ENCODE measurements around the gene LRRC26.

LRRC26 gene, protein sequence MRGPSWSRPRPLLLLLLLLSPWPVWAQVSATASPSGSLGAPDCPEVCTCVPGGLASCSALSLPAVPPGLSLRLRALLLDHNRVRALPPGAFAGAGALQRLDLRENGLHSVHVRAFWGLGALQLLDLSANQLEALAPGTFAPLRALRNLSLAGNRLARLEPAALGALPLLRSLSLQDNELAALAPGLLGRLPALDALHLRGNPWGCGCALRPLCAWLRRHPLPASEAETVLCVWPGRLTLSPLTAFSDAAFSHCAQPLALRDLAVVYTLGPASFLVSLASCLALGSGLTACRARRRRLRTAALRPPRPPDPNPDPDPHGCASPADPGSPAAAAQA

DNA sequence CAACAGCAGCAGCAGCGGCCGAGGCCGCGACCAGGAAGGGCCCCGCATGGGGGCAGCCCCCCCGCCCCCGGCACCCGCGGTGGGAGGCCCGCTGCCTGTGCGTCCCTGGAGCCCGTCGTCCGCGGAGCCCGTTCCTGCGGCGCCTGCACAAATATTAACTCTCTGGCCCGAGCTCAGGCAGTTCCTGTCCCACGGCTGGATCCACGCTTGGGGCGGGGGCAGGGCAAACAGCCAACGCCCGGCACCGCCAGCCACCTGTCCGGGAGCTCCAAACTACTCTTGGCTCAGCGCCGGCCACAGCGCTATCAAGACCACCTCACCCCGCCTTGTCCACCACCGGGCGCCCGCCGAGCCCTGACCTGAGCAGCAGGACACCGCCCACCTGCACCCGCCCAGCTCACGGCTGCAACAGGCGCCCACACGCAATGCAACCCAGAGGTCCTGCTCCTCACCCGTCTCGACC, at the start of gene LRRC26:
Gene LRRC26 (minus strand): TSS at position 156 of the 463 bp plus-strand sequence. CDS start 108 bp downstream, at position 48.
- no peak for DNase-seq

DNA sequence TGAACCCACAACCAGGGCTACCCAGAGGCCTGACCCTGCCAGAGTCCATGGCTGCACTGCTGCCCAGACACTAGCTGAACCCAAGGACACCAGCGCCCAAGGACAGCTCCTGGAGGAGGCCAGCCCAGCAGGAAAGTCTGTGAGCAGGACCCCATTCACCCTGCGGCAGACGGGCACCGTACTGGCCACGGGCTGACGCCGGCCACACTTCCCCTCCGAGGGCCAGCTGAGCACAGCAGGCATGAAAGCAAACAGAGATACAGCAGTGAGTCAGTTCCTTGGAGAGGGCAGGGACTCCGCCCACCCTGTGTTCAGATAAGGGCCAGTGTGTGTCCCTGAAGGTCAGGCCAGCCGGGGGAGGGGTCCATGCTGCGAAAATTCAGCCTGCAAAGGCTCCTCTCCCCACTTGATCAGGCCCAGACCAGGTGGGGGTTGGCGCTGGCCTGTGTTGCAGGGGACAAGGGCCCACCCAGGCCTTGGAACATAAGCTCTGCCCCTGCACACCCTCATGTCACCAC, 49.0 kb upstream of the LRRC26 start:
- DNase-seq = no peak

DNA sequence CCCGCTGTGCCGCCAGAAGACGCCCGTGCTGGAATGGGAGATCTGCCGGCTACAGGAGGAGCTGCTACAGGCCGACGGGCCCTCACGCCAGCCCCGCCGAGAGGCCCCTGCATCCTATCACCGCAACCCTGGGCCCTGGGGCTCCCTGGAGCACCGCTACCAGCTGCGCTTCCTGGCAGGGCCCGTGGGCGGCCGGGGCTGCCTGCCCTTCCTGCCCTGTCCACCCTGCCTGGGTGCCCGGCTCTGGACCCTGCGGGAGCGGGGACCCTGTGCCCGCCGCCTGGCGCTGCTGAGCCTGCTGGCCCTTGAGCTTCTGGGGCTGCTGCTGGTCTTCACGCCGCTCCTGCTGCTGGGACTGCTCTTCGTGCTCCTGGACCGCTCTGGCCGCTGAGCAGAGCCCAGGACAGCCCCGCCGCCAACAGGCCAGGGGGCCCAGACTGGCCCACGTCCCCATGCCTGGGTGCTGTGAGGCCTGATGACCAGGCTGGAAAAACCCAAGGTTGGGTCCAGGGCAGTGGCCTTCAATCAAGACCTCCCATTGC, 48.4 kb upstream of the LRRC26 start:
- no peak for DNase-seq

DNA sequence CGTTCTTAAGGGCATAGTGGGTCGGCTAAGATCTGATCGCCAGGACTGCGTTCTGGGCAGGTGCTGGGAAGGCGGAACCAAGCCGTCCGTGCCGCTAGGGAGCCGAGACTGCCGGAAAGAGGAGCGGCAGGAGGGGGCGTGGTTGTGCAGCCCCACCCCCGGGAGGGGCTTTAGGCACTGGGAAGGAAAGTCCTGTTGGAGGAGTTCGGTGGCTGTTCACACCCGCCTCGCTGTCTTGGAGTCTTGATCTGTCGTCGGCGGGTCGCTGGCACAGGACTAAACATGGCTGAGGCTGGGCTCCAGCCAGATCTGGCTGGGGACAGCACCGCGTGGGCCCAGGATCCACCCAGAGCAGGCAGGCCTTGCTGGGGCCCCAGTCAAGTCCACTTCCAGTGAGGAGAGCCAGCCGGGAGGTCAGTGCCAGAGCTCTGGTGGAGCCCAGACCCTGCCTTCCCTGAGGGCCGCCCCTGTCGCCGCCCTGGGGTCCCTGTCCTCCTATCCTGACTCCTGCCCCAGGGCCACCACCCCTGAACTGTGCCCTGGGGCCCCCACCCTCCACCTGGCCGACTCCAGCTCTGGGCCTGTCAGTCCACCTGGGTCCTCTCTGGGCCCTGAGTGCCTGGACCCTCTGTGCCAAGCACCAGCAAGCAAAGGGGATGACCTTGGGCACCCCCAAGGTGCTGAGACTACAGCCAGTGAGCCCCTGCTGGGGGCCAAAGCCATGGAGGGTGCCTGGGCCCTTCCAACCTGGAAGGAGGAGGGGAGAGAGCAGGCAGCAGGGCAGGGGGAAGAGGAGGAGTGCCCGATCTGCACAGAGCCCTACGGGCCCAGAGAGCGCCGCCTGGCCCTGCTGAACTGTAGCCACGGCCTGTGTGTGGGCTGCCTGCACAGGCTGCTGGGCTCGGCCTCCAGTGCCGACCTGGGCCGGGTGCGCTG, 47.7 kb upstream of the LRRC26 start:
- no peak for DNase-seq

DNA sequence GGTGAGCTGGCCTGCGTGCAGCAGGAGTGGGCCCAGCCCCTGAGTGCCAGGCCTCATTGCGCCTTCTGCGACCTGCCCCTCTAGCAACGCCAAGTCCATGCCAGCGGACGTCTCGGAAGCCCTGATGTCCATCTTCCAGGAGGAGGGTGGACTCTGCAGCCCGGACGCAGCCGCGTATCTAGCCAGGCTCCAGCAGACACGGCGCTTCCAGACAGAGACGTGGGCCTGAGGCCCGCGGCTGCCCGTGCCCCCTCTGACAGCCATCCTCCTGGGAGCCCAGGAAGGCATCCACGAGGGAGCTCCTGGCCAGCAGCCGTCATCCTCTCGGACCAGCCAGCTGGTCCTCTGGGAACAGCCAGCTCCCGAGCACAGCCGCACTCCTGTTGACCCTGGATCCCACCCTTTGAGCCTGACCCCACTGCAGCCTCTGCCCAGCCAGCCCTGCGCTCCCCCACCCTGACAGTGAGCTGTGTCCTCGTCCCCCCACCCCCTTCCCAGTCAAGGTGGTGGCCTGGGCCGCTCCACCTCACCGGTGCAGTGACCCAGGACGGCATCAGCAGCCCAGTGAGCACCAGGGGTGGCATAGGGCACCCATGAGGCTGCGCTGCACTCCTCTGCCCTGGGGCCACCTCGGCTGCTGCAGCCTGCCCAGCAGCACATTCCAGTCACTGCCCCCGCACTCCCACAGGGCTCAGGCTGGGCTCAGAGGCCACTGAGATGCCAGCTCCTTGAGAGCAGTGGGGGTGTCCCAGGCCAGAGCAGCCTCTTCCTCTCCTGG, 46.5 kb upstream of the LRRC26 start:
- no peak for DNase-seq

DNA sequence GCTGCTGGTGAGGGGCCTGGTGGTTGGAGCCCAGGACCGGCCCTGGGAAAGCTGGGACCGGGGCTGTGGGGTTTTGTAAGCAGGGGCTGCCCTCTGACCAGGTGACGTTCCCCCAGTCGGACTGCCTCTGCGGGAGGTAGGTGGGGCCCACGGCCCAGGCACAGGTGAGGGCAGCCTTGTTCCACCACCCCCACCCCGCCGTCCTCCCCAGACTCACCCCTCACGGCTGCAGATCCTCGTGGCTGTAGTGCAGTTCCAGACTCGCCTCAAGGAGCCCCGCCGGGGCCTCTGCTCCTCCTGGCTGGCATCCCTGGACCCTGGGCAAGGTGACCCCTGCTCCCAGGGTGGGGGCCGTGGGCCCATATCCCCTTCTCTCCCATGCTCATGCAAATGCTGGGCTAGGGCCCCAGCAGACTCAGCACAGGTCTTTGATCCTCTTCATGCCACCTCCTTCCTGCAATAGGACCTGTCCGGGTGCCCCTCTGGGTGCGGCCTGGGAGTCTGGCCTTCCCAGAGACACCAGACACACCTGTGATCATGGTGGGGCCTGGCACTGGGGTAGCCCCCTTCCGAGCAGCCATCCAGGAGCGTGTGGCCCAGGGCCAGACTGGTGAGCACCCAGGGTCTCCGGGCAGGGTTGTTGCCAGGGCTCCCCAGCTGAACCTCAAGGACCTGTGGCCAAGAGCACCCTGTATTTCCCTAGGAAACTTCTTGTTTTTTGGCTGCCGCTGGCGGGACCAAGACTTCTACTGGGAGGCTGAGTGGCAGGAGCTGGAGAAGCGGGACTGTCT, 45.5 kb upstream of the LRRC26 start:
- no peak for DNase-seq

DNA sequence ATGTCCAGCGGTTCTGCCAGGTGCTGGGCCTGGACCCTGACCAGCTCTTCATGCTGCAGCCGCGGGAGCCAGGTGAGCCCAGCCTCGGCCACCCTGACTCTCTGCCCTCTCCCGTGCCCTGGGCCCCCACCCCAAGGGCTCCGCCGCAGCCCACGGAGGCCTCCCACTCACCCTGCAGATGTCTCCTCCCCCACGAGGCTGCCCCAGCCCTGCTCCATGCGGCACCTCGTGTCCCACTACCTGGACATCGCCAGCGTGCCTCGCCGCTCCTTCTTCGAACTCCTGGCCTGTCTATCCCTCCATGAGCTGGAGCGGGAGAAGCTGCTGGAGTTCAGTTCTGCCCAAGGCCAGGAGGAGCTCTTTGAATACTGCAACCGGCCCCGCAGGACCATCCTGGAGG, 44.8 kb upstream of the LRRC26 start:
- DNase-seq = no peak

DNA sequence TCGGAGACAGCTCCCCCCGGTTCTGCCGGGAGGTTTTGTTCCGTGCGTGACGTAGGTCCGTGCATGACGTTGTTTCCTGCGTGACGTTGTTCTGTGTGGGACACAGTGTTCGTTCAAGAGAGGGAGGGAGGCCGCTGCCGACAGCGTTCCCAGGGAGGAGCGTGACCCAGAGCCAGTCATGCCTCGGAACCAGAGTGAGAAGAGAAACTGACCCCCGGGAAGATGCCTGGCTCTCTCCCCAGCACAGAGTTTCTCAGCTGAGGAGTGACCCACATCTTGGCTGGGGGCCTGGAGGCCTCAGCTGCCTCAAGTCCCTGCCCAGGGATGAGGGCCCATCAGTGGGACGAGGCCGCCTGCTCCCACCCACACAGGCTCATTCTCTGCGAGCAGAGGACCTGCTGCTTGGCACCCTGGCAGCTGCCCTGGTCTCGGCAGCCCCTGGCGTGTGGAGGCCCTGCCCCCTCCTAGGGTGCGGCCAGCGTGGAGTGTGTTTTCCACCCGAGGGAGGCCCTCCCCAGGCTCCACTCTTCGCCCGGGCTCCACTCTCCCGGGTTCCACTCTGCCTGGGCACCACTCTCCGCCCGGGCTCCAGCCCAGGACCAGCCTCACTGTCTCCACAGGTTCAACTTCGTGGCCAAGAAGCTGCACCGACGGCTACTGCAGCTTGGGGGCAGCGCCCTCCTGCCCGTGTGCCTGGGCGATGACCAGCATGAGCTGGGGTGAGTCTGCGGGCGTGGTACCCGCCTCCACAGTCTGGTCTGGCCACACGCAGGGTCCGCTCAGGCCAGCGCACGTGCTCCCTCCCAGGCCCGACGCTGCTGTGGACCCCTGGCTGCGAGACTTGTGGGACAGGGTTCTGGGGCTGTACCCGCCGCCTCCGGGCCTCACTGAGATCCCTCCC, 43.6 kb upstream of the LRRC26 start:
- DNase-seq = no peak

DNA sequence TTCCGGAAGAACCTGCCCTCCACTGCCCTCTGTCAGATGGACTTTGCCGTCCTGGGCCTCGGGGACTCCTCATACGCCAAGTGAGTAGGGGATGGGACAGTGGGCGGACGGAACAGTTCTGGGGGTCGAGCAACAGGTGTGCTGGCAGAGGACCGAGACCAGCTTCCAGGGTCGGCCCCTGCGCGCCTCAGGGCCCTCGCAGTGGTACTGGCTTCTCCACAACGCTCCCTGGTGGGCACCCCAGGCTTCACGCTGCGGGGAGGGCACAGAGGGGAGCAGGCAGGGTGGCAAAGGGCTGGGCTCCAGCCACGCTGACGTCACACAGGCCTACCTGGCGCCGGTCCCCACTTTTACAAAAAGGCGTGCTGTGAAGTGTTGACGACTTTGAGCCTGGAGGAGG, 42.7 kb upstream of the LRRC26 start:
- DNase-seq = no peak

DNA sequence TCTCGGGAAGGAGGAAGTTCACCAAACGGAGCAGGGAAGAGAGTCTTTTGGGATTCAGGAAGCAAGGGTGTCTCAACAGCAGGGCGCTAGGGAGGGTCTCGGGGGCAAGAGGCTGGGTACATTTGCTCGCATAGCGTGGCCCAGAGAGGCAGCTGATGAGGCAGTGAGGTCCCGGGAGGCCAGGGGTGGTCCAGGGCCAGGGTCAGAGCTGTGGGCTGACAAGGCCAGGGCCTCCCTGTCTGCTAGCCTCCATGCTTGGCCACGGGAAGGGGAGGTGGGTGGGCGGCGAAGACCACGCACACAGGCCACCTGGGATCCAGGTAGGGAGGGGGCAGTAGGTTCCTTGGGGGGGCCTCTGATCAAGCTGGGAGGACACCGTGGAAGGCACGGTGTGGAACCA, 41.7 kb upstream of the LRRC26 start:
- no peak for DNase-seq

DNA sequence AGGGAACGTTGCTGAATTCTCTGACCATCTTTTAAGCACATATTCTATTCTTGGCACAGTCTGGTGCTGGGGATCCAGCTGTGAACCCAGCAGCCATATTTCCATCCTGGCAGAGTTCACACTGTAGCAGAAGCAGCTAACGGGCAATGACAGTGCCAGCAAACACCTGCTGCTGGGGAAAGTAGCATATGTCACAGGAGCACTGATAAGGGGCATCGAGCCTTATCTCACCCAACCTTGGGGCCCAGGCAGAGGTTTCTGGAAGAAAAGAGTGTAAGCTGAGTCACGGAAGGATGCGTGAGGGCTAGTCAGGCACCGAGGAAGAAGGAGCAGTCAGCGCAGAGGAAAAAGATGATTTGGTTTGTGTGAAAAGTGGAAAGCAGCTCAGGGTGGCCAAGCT, 36.8 kb upstream of the LRRC26 start:
- DNase-seq = no peak

DNA sequence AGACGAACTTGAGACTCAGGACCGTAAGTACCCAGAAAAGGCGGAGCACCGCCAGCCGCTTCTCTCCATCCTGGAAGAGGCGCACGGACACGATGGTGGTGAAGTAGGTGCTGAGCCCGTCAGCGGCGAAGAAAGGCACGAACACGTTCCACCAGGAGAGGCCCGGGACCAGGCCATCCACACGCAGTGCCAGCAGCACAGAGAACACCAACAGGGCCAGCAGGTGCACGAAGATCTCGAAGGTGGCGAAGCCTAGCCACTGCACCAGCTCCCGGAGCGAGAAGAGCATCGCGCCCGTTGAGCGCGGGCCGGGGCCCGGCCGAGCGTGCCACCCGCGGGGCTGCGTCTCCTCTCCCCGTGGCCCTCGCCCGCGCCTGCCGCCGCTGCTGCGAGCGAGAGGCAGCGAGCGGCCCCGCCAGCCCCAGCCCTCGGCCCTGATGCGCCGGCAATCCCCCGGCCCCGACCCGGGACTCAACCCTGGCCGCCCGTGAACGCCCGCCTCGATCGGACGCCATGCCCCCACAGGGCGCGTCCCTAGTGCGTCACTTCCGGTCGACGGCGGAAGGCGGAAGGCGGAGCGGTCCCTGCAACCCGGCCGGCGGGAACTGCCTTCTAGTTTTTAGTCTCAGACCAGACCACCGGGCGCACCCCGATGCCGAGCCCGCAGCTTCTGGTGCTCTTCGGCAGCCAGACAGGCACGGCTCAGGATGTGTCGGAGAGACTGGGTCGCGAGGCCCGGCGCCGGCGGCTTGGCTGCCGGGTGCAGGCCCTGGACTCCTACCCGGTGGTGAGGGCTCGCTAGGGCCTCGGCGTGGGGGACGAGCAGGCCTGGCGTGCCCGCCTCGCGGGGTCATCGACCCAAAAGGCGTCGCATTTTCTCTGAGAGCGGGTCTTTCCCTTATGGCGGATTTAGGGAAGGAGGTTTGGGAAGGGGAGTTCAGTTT, 35.5 kb upstream of the LRRC26 start, which contains the start of the genes NDOR1 and TMEM203:
Gene NDOR1 (plus strand): TSS at position 575 of the 944 bp plus-strand sequence. CDS start 78 bp downstream, at position 653.
Gene TMEM203 (minus strand): TSS at position 523 of the 944 bp plus-strand sequence. CDS start 234 bp downstream, at position 289.
- peak; percentile 90 to 92 for DNase-seq

DNA sequence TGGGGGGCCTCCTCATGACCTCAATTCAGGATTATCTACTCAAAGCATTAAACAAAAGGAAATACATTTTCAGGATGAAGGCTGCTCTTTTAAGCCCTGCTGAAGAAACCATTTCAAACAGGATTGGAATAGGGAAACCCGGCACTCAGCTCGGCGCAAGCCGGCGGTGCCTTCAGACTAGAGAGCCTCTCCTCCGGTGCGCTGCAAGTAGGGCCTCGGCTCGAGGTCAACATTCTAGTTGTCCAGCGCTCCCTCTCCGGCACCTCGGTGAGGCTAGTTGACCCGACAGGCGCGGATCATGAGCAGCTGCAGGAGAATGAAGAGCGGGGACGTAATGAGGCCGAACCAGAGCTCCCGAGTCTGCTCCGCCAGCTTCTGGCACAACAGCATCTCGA, 34.9 kb upstream of the LRRC26 start:
- DNase-seq = no peak

DNA sequence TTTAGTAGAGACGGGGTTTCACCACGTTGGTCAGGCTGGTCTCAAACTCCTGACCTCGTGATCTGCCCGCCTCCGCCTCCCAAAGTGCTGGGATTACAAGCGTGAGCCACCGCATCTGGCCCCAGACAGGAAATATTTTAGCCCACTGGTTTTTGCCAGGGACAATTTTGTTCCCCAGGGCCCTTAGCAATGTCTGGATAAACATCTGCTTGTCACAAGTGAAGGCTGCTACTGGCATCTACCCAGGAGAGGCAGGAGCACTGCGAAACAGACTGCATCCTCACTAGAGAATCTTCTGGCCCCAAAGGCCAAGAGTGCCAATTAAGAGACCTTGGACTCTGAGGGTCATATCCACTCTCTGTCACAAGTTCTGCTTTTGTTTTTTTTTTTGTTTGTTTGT, 33.1 kb upstream of the LRRC26 start:
- no peak for DNase-seq

DNA sequence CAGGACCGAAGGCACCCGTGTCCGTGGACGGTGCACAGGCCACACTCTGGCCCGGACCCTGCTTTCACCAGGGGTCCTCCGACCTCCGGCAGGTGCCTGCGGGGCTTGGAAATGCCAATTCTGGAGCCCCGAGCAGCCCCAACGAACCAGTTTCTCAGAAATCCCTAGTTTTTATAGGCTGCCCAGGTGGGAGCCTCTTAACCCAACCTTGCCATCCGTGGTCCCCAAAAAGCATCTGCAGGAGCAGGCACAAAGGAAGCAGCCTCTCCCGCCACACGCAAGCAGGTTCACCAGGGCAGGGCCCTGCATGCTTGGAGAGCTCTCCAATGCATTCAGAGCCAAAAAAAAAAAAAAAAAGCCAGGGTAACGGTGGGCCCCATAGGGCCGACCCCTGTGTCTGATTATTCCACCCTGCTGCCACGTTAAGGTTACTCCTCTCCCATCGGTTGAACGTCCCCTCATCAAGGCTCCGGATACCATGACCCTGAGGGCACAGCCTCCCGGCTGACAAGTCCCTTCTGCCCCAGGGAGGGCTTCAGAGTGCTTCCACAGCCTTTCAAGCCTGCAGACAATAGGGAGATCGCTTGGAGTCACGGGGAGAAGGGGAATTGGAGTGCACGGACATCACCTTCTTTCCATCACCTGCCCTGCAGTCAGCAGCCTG, 31.5 kb upstream of the LRRC26 start:
- DNase-seq = no peak

DNA sequence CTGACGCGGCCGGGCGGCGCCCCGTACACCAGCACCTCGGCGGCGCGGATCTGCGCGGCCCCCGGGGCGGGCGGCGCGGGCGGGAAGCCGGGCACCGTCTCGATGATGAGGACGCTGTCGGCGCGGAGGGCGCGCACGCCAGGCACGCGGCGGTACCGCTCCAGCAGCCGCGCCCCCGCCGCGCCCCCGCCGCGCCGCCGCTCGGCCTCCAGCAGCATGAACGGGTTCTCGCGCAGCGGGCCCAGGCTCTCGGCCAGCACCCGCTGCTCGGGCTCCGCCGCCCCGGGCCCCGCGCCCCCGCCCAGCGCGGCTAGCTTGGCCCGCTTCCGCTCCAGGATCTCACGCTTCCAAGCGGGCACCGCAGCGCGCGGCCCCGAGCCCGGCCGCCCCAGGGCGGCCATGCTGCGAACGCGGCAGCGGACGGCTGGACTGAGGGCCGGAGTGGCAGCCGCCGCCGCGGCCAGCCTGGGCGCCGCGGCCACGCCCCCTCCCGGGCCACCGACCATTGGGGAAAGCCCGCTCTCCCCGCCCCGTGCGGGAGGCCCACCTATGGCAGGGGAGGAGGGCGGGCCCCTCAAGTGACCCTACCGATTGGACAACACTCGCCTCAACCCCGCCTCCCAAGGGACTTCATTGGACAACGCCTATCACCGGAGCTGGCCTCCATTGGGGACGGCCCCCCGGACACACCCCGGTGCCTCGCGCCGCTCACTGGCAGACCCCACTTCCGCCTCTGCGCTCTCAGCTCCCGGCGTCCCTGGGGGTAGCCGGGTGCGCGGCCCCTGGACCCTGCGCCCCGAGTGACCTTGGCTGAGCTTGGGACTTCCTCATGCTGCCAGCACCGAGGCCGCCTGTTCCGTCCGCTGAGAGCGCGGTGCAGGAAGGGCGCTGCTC, 30.7 kb upstream of the LRRC26 start, which contains the start of gene TPRN:
Gene TPRN (minus strand): TSS at position 431 of the 894 bp plus-strand sequence. CDS start 30 bp downstream, at position 401.
- peak; percentile 98 to 99 for DNase-seq

DNA sequence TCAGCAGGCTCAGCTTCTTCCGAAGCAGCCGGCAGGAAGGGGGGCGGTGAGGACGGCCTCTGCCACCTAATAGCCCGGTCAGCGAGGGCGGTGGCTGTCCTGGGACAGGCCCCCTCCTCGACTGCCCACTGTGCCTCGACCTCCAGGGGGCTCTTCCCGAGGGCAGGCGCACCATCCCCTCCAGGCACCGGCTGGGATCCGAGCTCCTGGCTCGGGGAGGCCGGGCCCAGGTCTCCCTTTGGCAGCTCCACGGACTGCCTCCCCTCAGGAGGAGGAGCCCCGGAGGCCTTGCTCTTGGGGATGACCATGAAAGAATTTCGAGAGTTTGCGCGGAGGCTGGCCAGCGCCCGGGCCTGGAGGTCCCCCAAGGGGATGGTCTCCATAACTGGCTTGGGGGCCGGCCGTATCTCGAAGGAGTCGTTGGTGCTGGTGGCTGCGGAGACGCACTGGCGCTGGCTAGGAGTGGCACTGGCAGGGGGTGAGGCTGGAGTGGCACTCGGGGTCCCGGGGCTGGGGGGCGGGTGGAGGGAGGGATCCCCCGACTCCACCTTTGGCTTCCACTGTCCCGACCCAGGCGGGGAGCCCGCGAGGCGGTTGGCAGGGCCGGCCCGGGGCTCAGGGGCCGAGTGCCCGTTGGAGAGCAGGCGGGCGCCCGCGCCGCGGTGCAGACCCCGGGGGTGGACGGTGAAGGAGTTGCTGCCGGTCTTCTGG, 29.7 kb upstream of the LRRC26 start:
- no peak for DNase-seq
